Parathyroid adenoma (tissue), 2 donors: Measurements from ENCODE around the gene B4GALT6.

Source experiments
- H2AFZ ChIP-seq: fragments of 300-600 bp; sonication (generic); one replicate; pipeline ENCODE4 v1.7.0; 2017; ENCODE audit warnings: antibody characterized with exemption, mild to moderate bottlenecking
- H3K27ac ChIP-seq: fragments of 300-600 bp; sonication (generic); one replicate; pipeline ENCODE4 v1.7.0; 2017
- H3K27me3 ChIP-seq: fragments of 300-600 bp; sonication (generic); one replicate; pipeline ENCODE4 v1.7.0; 2017; ENCODE audit warnings: low read length; ENCODE audit not compliant: control insufficient read depth, insufficient read depth
- H3K36me3 ChIP-seq: fragments of 300-600 bp; sonication (generic); one replicate; pipeline ENCODE4 v1.7.0; 2017; ENCODE audit warnings: low read length; ENCODE audit not compliant: control insufficient read depth, insufficient read depth
- H3K4me1 ChIP-seq: fragments of 300-600 bp; sonication (generic); one replicate; pipeline ENCODE4 v1.7.0; 2017; ENCODE audit warnings: control low read depth
- H3K4me2 ChIP-seq: fragments of 300-600 bp; sonication (generic); one replicate; pipeline ENCODE4 v1.7.0; 2017; ENCODE audit warnings: low read length
- H3K4me3 ChIP-seq: fragments of 300-600 bp; sonication (generic); one replicate; pipeline ENCODE4 v1.7.0; 2017; ENCODE audit warnings: low read depth, low read length
- H3K79me2 ChIP-seq: fragments of 300-600 bp; sonication (generic); one replicate; pipeline ENCODE4 v1.7.0; 2017; ENCODE audit warnings: control low read depth
- H3K9ac ChIP-seq: fragments of 300-600 bp; sonication (generic); one replicate; pipeline ENCODE4 v1.7.0; 2017; ENCODE audit warnings: mild to moderate bottlenecking
- H3K9me3 ChIP-seq: fragments of 300-600 bp; sonication (generic); one replicate; pipeline ENCODE4 v1.7.0; 2017; ENCODE audit warnings: low read length; ENCODE audit not compliant: control insufficient read depth
- CTCF ChIP-seq: fragments of 300-600 bp; sonication (generic); IDR thresholded peaks from one replicate; pipeline ENCODE4 v1.7.0; 2017; ENCODE audit warnings: antibody characterized with exemption, mild to moderate bottlenecking
- donor health status: primary hyperparathyroidism.

The B4GALT6 gene

DNA sequence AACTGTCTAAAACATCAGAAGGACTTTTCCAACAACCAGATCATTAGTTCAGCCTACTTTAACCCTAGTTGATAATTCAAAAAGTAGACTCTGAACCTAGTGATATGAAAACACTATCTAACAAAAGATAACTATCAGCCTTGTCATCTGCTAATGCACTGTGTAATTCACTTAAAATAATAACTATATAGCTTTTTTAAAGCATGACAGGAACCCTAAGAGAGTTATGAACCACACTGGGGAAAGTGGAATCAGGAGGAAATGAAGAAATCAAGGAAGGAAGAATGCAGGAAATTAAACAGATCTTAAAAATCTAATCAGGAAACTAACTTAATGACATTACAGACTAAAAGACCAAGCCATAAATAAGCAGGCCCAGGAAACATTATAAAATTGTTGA, 9.0 kb downstream of the B4GALT6 start:
- H3K79me2 ChIP-seq, result peaks cover 24% of the 10 kb centered on the region
- no peak overlapping the region for H2AFZ ChIP-seq
- no peak overlapping the region for H3K4me2 ChIP-seq
- no peak overlapping the region for H3K9ac ChIP-seq
- TF ChIP-seq CTCF, result no peak
- H3K27ac ChIP-seq, result no peak overlapping the region
- H3K4me1 ChIP-seq, result peaks cover 24% of the 10 kb centered on the region
- no peaks in the 10 kb centered on the region for H3K36me3 ChIP-seq
- H3K9me3 ChIP-seq, result no peaks in the 10 kb centered on the region
- no peak overlapping the region for H3K4me3 ChIP-seq
- H3K27me3 ChIP-seq, result no peaks in the 10 kb centered on the region

- Histone ChIP-seq H3K27ac (peak overlapping the region; percentile 46), H2AFZ (no peak overlapping the region), H3K79me2 (peaks cover 9% of the 10 kb centered on the region), H3K4me3 (no peak overlapping the region), H3K9me3 (no peaks in the 10 kb centered on the region), H3K9ac (no peak overlapping the region), H3K4me1 (peaks cover 12% of the 10 kb centered on the region), H3K36me3 (no peaks in the 10 kb centered on the region), H3K4me2 (peak overlapping the region; percentile 53), H3K27me3 (no peaks in the 10 kb centered on the region)
- no peak for TF ChIP-seq CTCF
Observed at GRCh38 chr18:31672628-31673135, 11.7 kb downstream of the B4GALT6 start.

GRCh38 chr18:31671951-31672350, 12.4 kb downstream of the B4GALT6 start:
- Histone ChIP-seq H3K27ac (no peak overlapping the region), H3K36me3 (no peaks in the 10 kb centered on the region), H3K4me1 (peaks cover 12% of the 10 kb centered on the region), H3K9me3 (no peaks in the 10 kb centered on the region), H3K79me2 (peaks cover 6% of the 10 kb centered on the region), H3K4me3 (no peak overlapping the region), H3K9ac (no peak overlapping the region), H3K4me2 (no peak overlapping the region), H3K27me3 (no peaks in the 10 kb centered on the region), H2AFZ (no peak overlapping the region)
- no peak for TF ChIP-seq CTCF

DNA sequence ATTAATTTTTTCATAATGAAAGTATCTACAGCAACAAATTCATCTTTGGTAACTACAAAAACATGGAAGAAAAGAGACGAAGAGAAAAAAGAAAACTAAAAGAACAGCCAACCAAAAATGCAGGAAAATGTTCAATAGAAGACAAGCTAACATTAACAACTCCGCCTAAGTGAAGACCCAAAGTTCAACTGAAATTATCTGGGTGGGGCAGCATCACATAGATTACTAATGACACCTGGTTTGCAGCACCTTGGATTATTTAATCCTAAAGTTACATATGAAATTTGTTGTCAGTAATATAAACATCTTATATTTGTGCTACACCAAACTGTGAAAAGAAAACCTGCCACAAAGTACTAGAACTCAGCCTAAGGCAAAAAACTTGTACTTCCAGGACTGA, 14.8 kb downstream of the B4GALT6 start:
- Histone ChIP-seq H3K4me1 (peaks cover 12% of the 10 kb centered on the region), H3K27me3 (no peaks in the 10 kb centered on the region), H3K9me3 (no peaks in the 10 kb centered on the region), H3K36me3 (no peaks in the 10 kb centered on the region), H3K79me2 (peaks cover 6% of the 10 kb centered on the region), H3K9ac (no peak overlapping the region), H3K4me3 (no peak overlapping the region), H2AFZ (no peak overlapping the region), H3K4me2 (no peak overlapping the region), H3K27ac (no peak overlapping the region)
- TF ChIP-seq CTCF, result no peak

- Histone ChIP-seq H3K27ac (no peak overlapping the region), H3K36me3 (no peaks in the 10 kb centered on the region), H3K4me2 (no peak overlapping the region), H3K79me2 (peaks cover 3% of the 10 kb centered on the region), H3K4me3 (no peak overlapping the region), H3K4me1 (no peaks in the 10 kb centered on the region), H3K9ac (no peak overlapping the region), H3K27me3 (no peaks in the 10 kb centered on the region), H2AFZ (no peak overlapping the region), H3K9me3 (no peaks in the 10 kb centered on the region)
- no peak for TF ChIP-seq CTCF
Observed at GRCh38 chr18:31667185-31667584, 17.2 kb downstream of the B4GALT6 start.
